Placental pericyte (primary cell): ENCODE results near the gene OR51I1. TPM values are rescaled to one million over a fixed set of nuclear protein-coding genes. Genes with fewer than 3 reads are reported as not detected.

ENCODE experiments used
- total RNA-seq: library from RNA; depleted of rRNA; stranded (reverse); fragments of >200 nt; gene quantifications from 2 replicates; pipeline ENCODE4 v1.2.3, GENCODE V29; 2012

OR51I1 gene, protein sequence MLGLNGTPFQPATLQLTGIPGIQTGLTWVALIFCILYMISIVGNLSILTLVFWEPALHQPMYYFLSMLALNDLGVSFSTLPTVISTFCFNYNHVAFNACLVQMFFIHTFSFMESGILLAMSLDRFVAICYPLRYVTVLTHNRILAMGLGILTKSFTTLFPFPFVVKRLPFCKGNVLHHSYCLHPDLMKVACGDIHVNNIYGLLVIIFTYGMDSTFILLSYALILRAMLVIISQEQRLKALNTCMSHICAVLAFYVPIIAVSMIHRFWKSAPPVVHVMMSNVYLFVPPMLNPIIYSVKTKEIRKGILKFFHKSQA
- not detected in 2 replicates for total RNA-seq

DNA sequence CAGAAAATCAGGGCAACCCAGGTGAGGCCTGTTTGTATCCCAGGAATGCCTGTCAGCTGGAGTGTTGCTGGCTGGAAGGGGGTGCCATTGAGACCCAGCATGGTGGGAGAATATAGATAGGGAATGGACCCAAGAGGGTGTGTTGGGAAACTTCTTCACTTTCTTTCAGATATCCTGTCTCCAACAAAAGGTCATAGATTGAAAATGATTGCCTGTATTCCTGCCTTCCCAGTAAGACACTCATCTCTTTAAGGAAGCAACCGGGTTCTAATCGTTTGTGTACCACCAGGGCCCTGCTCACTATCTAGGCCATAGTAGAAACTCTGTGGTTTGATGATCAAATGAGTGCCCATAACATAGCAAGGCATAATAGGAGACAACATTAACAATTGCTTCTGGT, at the start of gene OR51I1:
TSS of gene OR51I1 (minus strand) at position 101 of the 400 bp plus-strand sequence. CDS start at position 101, 0 bp downstream.

DNA sequence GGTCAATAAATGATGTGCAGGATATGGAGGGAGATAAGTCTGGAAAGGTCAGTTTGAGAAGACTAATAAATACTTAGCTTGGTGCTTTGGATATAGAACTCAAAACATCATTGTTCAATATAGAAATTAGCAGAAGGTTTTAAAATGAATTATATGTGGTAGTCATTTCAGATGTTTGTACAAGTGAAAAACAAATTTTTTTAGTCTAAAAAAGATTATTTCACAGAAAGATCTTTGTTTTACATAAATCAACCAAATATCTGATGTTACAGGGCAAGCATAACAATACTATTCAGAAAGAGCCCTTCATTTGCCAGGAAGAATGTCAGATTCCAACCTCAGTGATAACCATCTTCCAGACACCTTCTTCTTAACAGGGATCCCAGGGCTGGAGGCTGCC, 47.1 kb upstream of the OR51I1 start, which contains the start of gene OR52D1:
TSS of gene OR52D1 (plus strand) at position 301 of the 400 bp plus-strand sequence. CDS start at position 323, 22 bp downstream.

DNA sequence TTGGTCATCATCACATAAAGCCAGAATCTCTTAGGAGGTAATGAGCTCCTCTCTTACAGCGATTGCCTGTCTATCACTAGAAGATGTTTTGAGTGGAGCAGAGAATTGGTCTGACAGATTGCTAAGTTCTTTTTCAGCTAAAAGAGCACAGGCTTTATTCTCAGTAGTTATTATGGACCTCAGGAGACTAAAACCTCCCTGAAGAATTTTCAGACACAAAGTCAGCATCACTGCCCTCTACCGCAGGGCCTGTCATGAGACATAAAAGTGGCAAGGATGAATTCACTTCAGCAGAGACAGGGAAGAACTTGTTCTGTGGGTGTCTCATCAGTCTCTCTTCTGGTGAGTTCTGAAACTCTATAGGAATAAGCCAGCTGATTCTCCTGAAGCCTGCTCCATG, 7.7 kb upstream of the OR51I1 start, which contains the start of gene OR51I2:
TSS of gene OR51I2 (plus strand) at position 301 of the 400 bp plus-strand sequence. CDS start 4,166 bp downstream, outside the sequence.

GRCh38 chr11:5421811-5422210, 19.5 kb downstream of the OR51I1 start, which contains the start of gene OR51Q1:
Gene OR51Q1 (plus strand): TSS chr11:5422111. CDS start chr11:5422201, 90 bp downstream.

Other genes with a start within 250 kb of the OR51I1 start
- gene OR51V1, start 240.8 kb downstream of the OR51I1 start, total RNA-seq: not detected in 2 replicates
- gene HBB, start 214.4 kb downstream of the OR51I1 start, total RNA-seq: not detected in 2 replicates
- not detected in 2 replicates for gene HBD, start 207.0 kb downstream of the OR51I1 start, total RNA-seq
- gene HBG1, start 191.7 kb downstream of the OR51I1 start, total RNA-seq: not detected in 2 replicates
- not detected in 2 replicates for gene HBG2, start 186.7 kb downstream of the OR51I1 start, total RNA-seq
- gene HBE1, start 171.6 kb downstream of the OR51I1 start, total RNA-seq: not detected in 2 replicates
- not detected in 2 replicates for gene OR51B4, start 139.6 kb downstream of the OR51I1 start, total RNA-seq
- gene OR51B2, start 117.2 kb downstream of the OR51I1 start, total RNA-seq: not detected in 2 replicates
- 0.57 TPM in 1 of 2 replicates, not detected in the other for gene OR51B5, start 98.0 kb downstream of the OR51I1 start, total RNA-seq
- not detected in 2 replicates for gene OR51B6, start 90.0 kb downstream of the OR51I1 start, total RNA-seq
- gene OR51M1, start 57.7 kb downstream of the OR51I1 start, total RNA-seq: not detected in 2 replicates
- gene OR51Q1, start 19.4 kb downstream of the OR51I1 start, total RNA-seq: not detected in 2 replicates
- not detected in 2 replicates for gene OR51I2, start 7.8 kb upstream of the OR51I1 start, total RNA-seq
- not detected in 2 replicates for gene OR52D1, start 47.2 kb upstream of the OR51I1 start, total RNA-seq
- gene UBQLN3, start 68.4 kb upstream of the OR51I1 start, total RNA-seq: under 0.01 TPM in 1 of 2 replicates, not detected in the other
- gene UBQLNL, start 75.2 kb upstream of the OR51I1 start, total RNA-seq: 0.14 and 0.44 TPM in 2 replicates
- gene OR52H1, start 107.0 kb upstream of the OR51I1 start, total RNA-seq: 0.22 and 1.0 TPM in 2 replicates
- not detected in 2 replicates for gene OR52B6, start 139.4 kb upstream of the OR51I1 start, total RNA-seq
- 3.7 and 14.0 TPM in 2 replicates for gene TRIM6, start 155.1 kb upstream of the OR51I1 start, total RNA-seq
- gene TRIM34, start 183.5 kb upstream of the OR51I1 start, total RNA-seq: 4.4 and 9.6 TPM in 2 replicates
- 41.4 and 62.2 TPM in 2 replicates for gene TRIM5, start 243.6 kb upstream of the OR51I1 start, total RNA-seq
- gene TRIM22, start 248.3 kb upstream of the OR51I1 start, total RNA-seq: 54.7 and 57.0 TPM in 2 replicates